GM15510 (cell line): ENCODE results near the gene RNF40.

ENCODE experiments used
- POLR2A ChIP-seq: IDR thresholded peaks from 3 replicates; pipeline ENCODE4 v1.6.1; 2011; ENCODE audit warnings: borderline replicate concordance; ENCODE audit not compliant: insufficient read length; ENCODE audit errors: extremely low read depth

Gene RNF40

DNA sequence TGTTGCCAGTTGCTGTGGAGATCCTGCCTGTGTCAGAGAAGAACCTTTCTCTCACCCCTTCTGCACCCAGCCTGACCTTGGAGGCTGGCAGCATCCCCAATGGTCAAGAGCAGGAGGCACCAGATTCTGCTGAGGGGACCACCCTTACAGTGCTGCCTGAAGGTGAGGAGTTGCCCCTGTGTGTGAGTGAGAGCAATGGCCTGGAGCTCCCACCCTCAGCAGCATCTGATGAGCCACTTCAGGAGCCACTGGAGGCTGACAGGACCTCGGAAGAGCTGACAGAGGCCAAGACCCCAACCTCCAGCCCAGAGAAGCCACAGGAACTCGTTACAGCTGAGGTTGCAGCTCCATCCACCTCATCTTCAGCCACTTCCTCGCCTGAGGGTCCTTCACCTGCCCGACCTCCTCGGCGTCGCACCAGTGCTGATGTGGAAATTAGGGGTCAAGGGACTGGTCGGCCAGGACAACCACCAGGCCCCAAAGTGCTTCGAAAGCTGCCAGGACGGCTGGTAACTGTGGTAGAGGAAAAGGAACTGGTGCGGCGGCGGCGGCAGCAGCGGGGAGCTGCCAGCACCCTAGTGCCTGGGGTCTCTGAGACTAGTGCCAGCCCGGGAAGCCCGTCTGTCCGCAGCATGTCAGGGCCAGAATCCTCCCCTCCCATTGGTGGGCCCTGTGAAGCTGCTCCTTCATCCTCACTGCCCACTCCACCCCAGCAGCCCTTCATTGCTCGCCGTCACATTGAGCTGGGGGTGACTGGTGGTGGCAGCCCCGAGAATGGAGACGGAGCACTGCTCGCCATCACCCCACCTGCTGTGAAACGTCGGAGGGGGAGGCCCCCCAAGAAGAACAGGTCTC is 24.1 kb upstream of the RNF40 start:
- TF ChIP-seq POLR2A: no peak

DNA sequence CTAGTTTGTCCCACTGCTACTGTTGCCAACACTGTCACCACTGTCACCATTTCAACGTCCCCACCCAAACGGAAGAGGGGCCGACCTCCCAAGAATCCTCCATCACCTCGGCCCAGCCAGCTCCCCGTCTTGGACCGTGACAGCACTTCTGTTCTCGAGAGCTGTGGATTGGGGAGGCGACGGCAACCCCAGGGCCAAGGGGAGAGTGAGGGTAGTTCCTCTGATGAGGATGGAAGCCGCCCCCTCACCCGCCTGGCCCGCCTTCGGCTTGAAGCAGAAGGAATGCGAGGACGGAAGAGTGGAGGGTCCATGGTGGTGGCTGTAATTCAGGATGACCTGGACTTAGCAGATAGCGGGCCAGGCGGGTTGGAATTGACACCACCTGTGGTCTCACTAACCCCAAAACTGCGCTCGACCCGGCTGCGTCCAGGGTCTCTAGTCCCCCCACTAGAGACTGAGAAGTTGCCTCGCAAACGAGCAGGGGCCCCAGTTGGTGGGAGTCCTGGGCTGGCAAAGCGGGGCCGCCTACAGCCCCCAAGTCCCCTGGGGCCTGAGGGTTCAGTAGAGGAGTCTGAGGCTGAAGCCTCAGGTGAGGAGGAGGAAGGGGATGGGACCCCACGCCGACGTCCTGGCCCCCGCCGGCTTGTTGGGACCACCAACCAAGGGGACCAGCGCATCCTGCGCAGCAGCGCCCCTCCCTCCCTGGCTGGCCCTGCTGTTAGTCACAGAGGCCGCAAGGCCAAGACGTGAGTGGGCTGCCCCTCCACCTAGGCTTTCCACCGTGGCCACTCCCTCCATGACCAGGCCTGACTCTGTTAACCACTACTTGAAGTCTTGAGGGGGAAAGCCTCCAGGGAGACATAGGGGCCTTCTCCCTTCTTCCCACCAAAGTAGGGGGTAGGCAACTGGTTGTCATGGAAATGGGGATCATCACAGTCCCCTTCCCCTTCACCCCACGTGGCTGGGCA is 22.9 kb upstream of the RNF40 start:
- no peak for TF ChIP-seq POLR2A

DNA sequence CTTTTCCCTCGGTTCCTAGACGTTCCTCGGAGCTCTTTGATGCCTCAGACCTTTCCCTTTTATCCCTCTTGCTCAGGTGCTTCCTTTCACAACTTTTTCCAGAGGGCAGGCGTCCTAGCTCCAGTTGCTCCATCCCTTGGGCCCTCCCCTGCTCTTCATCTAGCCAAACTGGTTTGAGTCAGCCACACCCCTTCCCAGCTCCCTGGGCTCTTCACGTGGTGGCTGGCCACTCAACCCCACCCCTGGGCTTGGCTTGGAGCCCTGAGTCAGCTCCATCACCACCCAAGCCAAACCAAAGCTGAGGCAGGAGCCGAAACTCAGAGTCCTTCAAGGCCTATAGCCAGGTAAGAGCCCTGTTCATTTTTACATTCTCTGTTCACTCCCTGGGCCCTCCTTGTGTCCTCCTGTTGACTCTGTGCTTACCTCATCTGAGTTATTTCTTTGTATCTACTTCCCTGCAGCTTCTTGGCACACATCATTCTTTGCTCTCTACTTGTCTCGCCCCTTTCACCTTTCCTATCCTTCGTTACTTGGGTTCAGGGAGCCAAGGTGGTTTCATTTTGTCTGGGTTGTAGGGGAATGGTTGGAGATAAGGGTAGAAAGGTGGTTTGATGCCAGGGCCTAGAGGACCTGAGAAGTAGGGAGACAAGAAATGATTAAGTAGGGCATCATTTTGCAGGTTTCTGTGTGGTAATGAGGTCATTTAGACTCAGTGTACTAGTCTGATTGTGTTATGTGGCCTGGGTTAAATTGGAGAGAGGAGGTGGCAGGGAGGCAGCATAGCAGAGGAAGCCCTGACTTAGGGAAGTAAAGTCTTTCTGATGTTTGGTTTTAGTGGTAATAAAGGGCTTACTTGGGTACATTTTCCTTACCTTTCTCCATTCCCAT is 21.5 kb upstream of the RNF40 start:
- TF ChIP-seq POLR2A: no peak

DNA sequence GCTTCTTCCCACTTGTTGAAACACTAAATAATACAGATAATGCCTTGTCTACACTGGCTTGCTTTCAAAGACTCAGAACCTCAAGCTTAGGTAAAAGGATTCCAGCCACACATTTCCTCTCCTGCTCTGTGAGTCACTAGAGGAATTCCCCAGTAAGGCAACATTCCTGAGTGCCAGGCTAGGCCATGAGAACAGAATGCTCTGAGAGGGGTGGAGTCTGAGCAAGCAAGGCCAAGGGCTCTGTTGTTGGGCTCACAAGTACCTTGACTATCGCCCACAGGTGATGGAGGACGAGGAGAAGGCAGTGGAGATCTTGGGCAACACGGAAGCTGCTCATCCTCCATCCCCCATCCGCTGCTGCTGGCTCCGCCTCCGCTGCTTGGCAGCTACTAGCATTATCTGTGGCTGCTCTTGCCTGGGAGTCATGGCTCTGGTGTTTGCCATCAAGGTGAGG is 20.6 kb upstream of the RNF40 start:
- TF ChIP-seq POLR2A: no peak

DNA sequence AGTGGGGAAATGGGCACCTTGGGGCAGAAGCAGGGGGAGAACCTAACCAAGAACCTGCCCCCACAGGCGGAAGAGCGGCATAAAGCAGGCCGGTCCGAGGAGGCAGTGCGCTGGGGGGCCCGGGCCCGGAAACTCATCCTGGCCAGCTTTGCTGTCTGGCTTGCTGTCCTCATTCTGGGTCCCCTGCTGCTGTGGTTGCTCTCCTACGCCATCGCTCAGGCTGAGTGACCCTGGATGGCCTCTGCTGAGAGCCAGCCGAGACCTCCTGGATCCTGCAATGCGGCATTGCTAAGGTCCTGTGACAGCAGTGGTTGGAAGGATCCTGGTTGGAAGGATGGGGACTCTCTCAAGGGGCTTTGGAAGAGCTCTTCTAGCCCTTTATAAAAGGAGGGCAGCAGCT is 18.4 kb upstream of the RNF40 start:
- TF ChIP-seq POLR2A: no peak

DNA sequence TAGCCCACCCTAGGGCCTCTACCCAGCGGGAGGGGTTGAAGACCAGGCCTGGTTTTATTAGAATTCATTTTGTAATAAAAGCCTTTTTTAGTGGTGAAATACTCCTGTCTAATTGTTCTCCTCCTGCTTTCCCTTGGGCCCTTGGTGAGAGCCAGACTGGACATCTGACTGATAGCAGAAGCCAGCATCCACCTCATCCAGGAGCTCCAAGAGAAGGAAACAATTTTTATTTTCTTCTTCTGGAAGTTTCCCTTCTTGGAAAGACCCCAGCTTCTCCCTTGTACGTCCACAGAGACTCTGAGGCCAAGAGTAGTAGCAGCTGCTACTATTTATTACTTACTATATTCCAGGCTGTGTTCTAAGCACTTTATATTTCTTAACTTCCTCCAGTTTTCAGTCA is 17.9 kb upstream of the RNF40 start:
- no peak for TF ChIP-seq POLR2A

DNA sequence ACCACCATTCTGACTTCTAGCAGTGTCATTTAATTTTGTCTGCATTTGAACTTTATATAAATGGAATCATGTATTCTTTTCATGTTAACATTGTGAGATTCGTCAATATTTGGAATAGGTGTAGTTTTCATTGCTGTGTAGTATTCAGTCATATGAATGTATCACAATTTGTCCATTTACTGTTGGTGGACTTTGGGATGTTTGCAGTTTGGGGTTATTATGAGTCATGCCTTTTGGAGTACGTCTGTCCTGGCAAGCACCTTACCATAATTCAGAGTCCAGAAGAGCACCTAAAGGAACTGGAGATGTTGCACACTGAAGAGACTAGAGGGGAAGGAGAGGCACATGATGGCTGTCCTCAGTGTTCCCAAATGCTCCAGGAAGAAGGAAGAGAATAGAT is 17.0 kb upstream of the RNF40 start:
- no peak for TF ChIP-seq POLR2A

DNA sequence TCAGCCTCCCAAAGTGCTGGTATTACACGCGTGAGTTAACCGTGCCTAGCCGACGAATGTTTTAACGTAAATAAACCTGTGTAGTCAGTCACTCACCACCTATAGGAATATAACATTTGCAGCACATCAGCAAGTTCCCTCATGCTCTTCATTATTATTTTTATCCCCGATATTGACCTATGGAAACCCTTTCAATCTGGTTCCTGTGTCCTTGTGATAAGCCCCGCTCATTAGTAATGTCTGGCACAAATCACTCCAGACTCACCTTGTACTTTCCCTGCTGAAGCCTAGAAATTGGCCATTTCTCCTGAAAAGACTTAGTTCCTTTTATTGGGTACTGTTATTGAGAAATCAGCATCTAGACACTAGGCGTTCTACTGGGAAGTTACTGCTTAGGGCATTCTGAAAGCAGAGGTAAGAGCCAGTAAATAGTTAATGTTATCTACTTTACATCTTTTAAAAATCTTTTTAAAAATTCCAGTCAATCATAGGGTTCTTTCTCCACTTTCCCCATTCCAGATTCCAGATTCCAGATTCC is 15.4 kb upstream of the RNF40 start:
- TF ChIP-seq POLR2A: no peak

DNA sequence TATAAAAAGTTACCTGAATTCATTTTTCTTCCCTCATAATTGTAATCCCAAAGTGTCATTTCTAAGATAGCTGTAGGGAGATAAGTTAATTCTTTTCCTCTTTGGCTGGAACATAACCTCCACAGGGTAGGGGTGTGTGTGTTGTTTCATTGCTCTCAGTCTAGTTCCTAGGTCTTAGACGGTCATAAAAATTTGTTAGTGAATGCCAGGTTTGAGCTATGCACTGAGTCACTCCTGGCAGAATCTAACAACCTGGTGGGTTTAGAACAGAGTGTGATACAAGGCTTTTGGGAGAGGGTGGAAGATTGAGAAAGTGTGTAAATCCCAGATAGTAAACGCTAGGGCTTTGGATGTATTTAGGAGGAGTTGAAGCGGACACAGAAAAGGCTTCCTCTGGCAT is 14.8 kb upstream of the RNF40 start:
- no peak for TF ChIP-seq POLR2A

DNA sequence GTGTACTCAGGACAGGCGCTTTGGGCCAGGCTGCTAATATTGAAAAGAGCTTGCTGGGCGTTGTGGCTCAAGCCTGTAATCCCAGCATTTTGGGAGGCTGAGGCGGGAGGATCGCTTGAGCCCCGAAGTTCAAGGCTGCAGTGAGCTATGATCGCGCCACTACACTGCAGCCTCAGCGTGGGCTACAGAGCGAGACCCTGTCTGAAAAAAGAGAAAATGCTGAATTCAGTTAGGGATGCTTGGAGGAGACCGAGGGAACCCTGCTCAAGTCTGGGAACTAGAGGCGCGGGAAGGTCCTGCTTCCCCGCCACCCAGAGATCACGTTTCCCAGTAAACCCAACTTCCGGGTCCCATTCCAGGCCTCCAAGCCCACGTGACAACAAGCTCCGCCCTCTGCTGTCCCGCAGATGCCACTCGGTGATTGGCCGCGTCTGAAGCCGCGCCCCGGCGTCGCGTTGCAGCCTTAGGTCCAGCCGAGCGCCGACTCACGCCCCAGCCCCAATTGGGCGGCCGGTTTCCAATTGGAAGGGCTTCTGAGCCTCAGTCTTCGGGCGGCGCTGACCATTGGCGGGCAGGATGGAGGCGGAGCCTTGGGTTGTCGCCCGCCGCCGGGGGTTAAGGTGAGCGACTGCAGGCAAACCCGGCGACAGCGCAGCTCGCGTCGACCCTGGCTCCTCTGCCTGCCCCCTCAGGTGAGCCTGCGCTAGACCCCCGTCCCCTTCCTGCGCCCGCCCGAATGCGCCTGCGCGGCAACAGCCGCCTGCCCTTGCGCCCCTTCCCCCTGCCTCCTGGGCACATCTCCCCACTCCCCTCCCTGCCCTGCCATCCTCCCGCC is 14.1 kb upstream of the RNF40 start, which contains the start of gene PHKG2:
TSS of gene PHKG2 (plus strand) at position 627 of the 835 bp plus-strand sequence. CDS start 396 bp downstream, outside the sequence.
- TF ChIP-seq POLR2A: peak; percentile 85

DNA sequence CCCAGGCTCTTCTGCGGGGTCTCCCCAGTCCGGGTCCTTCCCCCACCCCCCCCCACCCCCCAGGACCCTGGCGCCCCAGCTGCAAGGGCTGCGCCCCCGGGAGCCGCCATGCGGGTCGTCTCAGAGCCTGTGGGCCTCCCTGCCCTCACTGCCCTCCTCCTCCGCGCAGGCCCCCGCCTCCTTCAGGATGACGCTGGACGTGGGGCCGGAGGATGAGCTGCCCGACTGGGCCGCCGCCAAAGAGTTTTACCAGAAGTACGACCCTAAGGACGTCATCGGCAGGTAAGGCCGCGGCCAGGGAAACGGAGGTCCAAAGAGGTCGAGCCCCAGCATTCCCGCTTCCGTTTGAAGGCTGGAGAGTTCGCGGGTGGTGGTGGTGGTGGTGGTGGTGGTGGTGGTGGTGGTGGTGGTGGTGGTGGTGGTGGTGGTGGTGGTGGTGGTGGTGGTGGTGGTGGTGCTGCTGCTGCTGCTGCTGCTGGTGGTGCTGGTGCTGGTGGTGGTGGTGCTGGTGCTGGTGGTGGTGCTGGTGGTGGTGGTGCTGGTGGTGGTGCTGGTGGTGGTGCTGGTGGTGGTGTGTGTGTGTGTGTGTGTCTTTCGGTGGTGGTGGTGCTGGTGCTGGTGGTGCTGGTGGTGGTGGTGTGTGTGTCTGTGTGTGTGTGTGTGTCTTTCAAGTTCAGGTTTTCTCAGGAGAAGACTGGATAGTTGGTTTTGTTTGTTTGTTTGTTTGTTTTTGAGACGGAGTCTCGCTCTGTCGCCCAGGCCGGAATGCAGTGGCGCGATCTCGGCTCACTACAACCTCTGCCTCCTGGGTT is 13.3 kb upstream of the RNF40 start:
- TF ChIP-seq POLR2A: no peak

DNA sequence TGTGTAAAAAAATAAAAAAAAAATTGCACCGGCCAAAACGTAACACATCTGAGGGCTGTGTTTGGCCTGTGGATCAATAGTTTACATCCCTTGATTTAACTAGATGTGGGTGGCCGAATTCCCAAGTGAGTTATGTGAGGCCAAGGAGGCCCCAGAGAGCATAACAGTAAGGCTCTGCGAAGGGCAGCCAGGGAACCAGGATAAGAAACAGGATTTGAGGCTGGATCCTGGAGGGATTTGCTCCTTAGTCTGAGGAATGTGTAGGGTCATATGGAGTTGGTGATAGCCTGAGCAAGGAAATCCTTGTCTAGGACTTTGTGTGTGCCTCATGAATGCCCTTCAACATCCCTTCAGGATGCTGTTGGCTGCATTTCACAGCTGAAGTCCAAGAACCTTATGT is 11.9 kb upstream of the RNF40 start:
- no peak for TF ChIP-seq POLR2A
